Measurements from ENCODE around the gene TUBGCP3.
"Not testable (repeated sequence)": the region's sequence is repeated elsewhere in the genome, so short reads cannot be mapped to it uniquely, and the experiment has no call there.

TUBGCP3 gene, protein sequence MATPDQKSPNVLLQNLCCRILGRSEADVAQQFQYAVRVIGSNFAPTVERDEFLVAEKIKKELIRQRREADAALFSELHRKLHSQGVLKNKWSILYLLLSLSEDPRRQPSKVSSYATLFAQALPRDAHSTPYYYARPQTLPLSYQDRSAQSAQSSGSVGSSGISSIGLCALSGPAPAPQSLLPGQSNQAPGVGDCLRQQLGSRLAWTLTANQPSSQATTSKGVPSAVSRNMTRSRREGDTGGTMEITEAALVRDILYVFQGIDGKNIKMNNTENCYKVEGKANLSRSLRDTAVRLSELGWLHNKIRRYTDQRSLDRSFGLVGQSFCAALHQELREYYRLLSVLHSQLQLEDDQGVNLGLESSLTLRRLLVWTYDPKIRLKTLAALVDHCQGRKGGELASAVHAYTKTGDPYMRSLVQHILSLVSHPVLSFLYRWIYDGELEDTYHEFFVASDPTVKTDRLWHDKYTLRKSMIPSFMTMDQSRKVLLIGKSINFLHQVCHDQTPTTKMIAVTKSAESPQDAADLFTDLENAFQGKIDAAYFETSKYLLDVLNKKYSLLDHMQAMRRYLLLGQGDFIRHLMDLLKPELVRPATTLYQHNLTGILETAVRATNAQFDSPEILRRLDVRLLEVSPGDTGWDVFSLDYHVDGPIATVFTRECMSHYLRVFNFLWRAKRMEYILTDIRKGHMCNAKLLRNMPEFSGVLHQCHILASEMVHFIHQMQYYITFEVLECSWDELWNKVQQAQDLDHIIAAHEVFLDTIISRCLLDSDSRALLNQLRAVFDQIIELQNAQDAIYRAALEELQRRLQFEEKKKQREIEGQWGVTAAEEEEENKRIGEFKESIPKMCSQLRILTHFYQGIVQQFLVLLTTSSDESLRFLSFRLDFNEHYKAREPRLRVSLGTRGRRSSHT

GRCh38 chr13:112587764-112588489, at the start of gene TUBGCP3:
Gene TUBGCP3, minus strand, starts transcription at chr13:112588153. Its CDS starts 173 bp downstream, at chr13:112587980.
- DNase-seq (ENCODE audit: low read depth in 2 of 2): peak; percentile 63 to 78

- no peak for DNase-seq (ENCODE audit: low read depth in 2 of 2)
These were observed 49.3 kb upstream of the TUBGCP3 start for GRCh38 chr13:112637017-112637801.

DNA sequence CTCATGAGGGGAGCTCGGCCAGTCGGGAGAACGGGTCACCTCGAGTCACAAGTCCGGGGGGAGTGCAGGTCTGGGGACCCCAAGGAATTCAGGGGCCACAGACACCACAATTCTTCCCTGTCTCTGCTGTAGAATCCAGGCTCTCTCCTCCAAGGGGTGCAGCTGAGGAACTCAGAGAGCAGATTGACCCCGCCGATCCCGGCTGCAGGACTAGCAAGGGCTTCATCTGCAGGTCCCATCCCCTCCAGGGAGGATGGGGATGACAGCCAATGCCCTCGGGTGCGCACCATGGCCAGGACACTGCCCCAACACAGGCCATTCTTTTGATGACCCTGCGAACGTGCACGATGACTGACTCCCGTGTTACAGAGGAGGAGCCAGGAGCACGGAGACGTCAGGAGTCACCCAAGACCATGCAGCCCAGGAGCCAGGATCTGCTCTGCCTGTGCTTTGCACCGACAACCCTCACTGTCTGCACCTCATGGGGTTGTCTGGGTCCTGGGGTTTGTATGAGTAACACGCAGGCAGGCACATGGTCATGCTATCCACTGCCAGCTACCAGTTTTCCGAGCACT, 48.5 kb upstream of the TUBGCP3 start:
- DNase-seq (ENCODE audit: low read depth in 2 of 2): no peak

DNA sequence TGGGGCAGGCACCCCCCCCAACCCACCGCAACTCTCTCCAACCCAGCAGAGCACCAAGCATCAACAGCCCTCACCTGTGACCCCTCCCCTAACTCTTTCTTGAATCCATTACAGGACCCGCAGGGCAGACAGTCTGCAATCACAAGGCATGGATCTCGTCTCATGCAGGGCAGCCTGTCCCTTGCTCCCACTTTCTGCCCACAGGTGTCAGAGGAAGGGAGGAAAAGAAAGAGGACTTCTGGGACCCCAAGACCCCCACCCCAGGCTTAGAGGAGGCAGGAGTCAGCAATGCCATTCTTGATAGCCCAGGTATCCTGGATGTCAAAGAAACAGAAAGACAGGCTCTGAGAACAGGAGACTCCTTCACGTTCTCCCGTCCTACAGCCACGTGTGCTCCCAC, 47.4 kb upstream of the TUBGCP3 start:
- DNase-seq (ENCODE audit: low read depth in 2 of 2): no peak

- no peak for DNase-seq (ENCODE audit: low read depth in 2 of 2)
These were observed 46.1 kb upstream of the TUBGCP3 start for GRCh38 chr13:112634102-112634501.

DNA sequence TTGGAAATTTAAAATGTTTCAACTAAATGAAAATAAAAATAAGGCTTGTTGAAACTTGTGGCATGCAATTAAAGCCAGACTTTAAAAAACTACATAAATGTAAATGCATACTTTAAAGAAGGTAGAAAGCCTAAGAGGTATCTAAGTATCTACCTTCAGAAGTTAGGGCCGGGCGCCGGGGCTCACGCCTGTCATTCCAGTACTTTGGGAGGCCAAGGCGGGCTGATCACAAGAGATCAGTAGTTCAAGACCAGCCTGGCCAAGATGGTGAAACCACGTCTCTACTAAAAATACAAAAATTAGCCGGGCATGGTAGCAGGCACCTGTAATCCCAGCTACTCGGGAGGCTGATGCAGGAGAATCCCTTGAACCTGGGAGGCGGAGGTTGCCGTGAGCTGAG, 42.3 kb upstream of the TUBGCP3 start:
- not testable (repeated sequence) for DNase-seq (ENCODE audit: low read depth in 2 of 2)

DNA sequence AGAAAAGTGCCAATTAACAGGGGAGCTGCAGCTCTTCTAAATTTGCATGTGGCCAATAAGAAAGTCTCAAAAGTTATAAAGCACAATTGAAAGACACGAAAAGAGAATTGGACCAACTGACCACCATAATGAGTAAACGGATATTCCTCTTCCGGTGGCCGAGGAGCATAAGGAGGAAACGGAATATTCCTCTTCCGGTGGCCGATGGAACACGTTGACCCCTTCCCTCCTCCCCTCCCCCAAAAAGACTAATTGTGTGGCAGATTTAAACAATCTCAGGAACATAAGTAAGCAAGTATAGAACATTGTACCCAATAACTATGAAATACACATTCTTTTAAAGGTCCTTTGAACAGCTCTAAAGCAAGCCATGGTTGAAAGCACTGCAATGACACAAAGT, 41.2 kb upstream of the TUBGCP3 start:
- DNase-seq (ENCODE audit: low read depth in 2 of 2): no peak

DNA sequence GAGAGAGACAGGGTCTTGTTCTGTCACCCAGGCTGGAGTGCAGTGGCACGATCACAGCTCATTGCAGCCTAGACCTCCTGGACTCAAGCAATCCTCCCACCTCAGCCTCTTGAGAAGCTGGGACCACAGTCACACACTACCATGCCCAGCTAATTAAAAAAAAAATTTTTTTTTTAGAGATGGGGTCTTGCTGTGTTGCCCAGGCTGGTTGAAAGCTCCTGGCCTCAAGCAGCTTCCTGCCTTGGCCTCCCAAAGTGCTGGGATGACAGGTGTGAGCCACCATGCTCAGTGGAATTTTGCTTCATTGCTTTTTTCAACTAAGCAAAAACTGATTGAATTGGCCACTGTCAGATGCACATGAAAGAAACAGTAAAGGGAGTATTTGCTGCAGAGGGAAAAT, 39.7 kb upstream of the TUBGCP3 start:
- not testable (repeated sequence) for DNase-seq (ENCODE audit: low read depth in 2 of 2)

DNA sequence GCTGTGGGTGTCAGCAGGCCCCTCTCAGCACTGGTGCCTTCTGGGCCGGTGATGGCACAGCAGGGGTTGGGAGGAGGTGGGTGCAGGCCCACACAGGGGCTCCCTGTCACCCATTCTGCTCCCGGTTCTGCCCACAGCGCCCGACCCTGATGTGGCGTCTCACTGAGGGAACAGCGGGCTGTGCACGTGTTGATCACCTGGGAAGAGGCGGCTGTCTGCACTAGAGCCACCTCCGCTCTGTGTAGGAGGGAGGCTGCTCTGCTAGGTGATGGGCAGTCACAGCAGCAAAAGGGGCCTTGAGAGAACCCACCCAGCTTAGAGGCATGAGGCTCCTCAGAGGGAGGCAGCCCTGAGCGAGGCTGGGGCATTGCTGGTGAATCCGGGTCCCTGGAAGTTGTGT, 39.2 kb upstream of the TUBGCP3 start:
- no peak for DNase-seq (ENCODE audit: low read depth in 2 of 2)

DNA sequence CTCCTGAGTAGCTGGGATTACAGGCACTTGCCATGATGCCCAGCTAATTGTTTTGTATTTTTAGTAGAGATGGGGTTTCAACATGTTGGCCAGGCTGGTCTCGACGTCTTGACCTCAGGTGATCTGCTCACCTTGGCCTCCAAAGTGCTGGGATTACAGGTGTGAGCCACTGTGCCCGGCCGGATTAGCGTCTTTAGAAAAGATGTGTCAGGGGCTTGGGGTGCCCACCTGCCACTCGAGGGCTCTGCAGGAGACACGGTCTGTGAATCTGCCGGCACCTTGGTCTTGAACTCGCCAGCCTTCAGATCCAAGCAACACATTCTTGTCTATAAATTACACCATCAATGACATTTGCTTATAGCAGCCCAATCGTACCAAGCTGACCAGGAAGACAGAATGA, 38.8 kb upstream of the TUBGCP3 start:
- DNase-seq (ENCODE audit: low read depth in 2 of 2): no peak

- DNase-seq (ENCODE audit: low read depth in 2 of 2): no peak
These were observed 38.2 kb upstream of the TUBGCP3 start for GRCh38 chr13:112626124-112626523.

DNA sequence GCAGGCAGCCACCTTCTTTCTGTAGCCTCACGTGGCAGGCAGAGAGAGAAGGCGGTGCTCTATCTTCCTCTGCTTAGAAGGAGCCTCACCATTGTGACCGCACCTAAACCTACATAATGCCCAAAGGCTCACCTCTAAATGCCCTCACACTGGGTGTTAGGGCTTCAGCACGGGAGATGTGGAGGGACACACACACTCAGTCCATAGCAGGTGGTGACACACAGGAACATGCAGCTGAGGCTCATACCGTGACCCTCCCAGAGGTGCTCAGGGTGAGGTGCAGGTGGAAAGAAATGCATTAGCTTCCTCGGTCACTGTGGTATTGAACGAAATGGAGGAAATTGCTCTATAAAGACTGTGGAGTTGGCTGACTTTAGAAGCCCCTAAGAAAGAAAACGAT, 37.7 kb upstream of the TUBGCP3 start:
- DNase-seq (ENCODE audit: low read depth in 2 of 2): no peak

DNA sequence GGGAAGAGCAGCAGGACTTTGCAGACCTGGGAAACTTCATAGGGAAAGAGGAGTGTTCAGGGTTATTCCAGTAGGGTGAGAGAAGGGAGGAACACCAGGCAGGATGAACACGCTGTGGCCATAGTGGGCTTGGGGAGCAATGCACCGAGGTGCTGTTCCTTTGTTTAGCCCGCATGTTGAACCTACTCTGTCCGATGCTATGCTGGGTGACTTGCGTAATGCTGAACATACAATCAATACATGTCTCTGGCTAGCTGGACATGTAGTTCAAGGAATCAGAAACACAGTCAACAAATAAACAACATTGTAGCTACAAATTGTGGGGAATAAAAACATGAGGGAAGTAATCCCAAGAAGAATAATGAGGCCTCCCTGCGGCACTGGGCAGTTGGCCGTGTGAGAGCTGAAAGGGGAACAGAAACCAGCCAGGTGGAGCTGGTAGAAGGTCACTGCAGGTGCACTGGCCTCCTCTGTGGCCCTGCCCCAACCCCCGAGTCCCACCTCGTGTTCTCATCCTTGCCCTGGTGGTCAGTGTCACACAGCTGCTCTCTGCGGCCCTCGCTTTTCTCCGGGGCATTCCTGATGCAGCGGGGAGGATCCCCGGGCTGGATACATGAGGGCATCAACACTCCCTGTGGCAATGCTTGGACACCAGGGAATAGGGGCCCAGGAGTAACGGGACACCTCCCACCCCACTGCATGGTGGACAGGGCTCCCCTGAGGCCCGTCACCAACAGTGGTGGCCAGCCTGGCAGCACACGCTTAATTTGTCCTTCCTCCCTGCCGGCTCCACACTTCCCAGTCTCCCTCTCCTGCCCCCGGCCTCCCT, 36.9 kb upstream of the TUBGCP3 start:
- no peak for DNase-seq (ENCODE audit: low read depth in 2 of 2)

- no peak for DNase-seq (ENCODE audit: low read depth in 2 of 2)
These were observed 36.1 kb upstream of the TUBGCP3 start for GRCh38 chr13:112624040-112624439.

DNA sequence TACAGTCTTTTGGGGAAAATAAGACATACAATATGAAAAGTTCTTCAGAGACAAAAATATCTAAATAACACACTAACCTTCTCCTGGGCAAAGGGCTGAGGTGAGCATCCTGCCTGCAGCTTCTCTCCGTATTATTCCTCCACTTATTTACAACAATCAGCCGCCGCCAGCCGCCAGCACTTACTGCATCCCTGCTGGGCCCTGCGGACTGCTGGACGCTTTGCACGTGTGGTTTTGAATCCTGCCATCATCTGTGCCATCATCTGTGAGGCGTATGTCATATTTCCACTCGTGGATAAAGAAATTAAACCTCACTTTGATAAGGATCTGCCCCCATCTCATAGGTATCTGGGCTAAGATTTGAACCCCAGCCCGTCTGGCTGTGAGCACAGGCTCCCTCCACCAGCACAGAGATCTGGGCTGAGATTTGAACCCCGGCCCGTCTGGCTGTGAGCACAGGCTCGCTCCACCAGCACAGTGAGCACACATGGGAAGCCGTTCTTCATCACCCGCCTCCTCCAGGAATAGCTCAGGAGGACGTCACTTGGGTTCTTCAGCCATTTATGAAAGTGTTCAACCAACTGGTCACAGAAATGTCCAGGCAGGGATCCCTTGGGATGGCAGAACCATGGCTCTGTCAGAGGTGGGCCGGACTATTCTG, 35.2 kb upstream of the TUBGCP3 start:
- no peak for DNase-seq (ENCODE audit: low read depth in 2 of 2)

- no peak for DNase-seq (ENCODE audit: low read depth in 2 of 2)
These were observed 34.4 kb upstream of the TUBGCP3 start for GRCh38 chr13:112622375-112622774.

GRCh38 chr13:112619730-112620631, 32.0 kb upstream of the TUBGCP3 start:
- DNase-seq (ENCODE audit: low read depth in 2 of 2): no peak

GRCh38 chr13:112618501-112618900, 30.5 kb upstream of the TUBGCP3 start:
- DNase-seq (ENCODE audit: low read depth in 2 of 2): no peak

Data from stimulated activated CD4-positive, alpha-beta T cell treated with anti-CD3 and anti-CD28 coated beads, Interleukin-1b, Interleukin-23, amount 100 ng/mL, for 4 hours (primary cell).